ENCODE data around the gene PSMB1. TPM values are rescaled to one million over a fixed set of nuclear protein-coding genes. Genes with fewer than 3 reads are reported as not detected.
"Not testable (repeated sequence)": the region's sequence is repeated elsewhere in the genome, so short reads cannot be mapped to it uniquely, and the experiment has no call there.

Gene PSMB1
- total RNA-seq, 1 donor from 2014 or later, result 297 TPM

- no peak overlapping the region for H3K4me3 ChIP-seq (ENCODE audit: low read depth, low read length)
- no peak for DNase-seq (ENCODE audit: low read depth)
- no peak for TF ChIP-seq CTCF (IDR thresholded peaks at IDR 0.05; ENCODE audit: insufficient read depth, low read length, poor library complexity, severe bottlenecking)
- H3K27me3 ChIP-seq (ENCODE audit: control insufficient read depth, insufficient read depth, low read length), result no peaks in the 10 kb centered on the region
- H3K36me3 ChIP-seq (ENCODE audit: control insufficient read depth, insufficient read depth, low read length), result no peaks in the 10 kb centered on the region
Observed at GRCh38 chr6:170510631-170511030, 42.5 kb downstream of the PSMB1 start.

- Histone ChIP-seq H3K4me3 (ENCODE audit: low read depth, low read length) (no peak overlapping the region), H3K27me3 (ENCODE audit: control insufficient read depth, insufficient read depth, low read length) (no peaks in the 10 kb centered on the region), H3K36me3 (ENCODE audit: control insufficient read depth, insufficient read depth, low read length) (no peaks in the 10 kb centered on the region)
- TF ChIP-seq CTCF (IDR thresholded peaks at IDR 0.05; ENCODE audit: insufficient read depth, low read length, poor library complexity, severe bottlenecking), result no peak
- no peak for DNase-seq (ENCODE audit: low read depth)
Observed at GRCh38 chr6:170509723-170510018, 43.4 kb downstream of the PSMB1 start.

- H3K27me3 ChIP-seq (ENCODE audit: control insufficient read depth, insufficient read depth, low read length); H3K4me3 ChIP-seq (ENCODE audit: low read depth, low read length); DNase-seq (ENCODE audit: low read depth); H3K36me3 ChIP-seq (ENCODE audit: control insufficient read depth, insufficient read depth, low read length): not testable (repeated sequence)
Observed at GRCh38 chr6:170508892-170509722, 44.0 kb downstream of the PSMB1 start.

DNA sequence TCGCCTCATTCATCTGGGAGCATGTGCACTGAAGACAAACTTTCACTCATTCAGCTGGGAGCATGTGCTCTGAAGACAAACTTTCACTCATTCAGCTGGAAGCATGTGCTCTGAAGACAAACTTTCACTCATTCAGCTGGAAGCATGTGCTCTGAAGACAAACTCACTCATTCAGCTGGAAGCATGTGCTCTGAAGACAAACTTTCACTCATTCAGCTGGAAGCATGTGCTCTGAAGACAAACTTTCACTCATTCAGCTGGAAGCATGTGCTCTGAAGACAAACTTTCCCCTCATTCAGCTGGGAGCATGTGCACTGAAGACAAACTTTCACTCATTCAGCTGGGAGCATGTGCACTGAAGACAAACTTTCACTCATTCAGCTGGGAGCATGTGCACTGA is 44.8 kb downstream of the PSMB1 start:
- H3K36me3 ChIP-seq (ENCODE audit: control insufficient read depth, insufficient read depth, low read length); DNase-seq (ENCODE audit: low read depth); H3K4me3 ChIP-seq (ENCODE audit: low read depth, low read length); H3K27me3 ChIP-seq (ENCODE audit: control insufficient read depth, insufficient read depth, low read length): not testable (repeated sequence)

- H3K27me3 ChIP-seq (ENCODE audit: control insufficient read depth, insufficient read depth, low read length); H3K36me3 ChIP-seq (ENCODE audit: control insufficient read depth, insufficient read depth, low read length); DNase-seq (ENCODE audit: low read depth); H3K4me3 ChIP-seq (ENCODE audit: low read depth, low read length): not testable (repeated sequence)
Observed at GRCh38 chr6:170507728-170508127, 45.4 kb downstream of the PSMB1 start.

- peaks cover 4% of the 10 kb centered on the region for H3K27me3 ChIP-seq (ENCODE audit: control insufficient read depth, insufficient read depth, low read length)
- no peak overlapping the region for H3K4me3 ChIP-seq (ENCODE audit: low read depth, low read length)
- TF ChIP-seq CTCF (IDR thresholded peaks at IDR 0.05; ENCODE audit: insufficient read depth, low read length, poor library complexity, severe bottlenecking), result no peak
- no peak for DNase-seq (ENCODE audit: low read depth)
- H3K36me3 ChIP-seq (ENCODE audit: control insufficient read depth, insufficient read depth, low read length), result no peaks in the 10 kb centered on the region
Observed at GRCh38 chr6:170506446-170506845, 46.7 kb downstream of the PSMB1 start.

DNA sequence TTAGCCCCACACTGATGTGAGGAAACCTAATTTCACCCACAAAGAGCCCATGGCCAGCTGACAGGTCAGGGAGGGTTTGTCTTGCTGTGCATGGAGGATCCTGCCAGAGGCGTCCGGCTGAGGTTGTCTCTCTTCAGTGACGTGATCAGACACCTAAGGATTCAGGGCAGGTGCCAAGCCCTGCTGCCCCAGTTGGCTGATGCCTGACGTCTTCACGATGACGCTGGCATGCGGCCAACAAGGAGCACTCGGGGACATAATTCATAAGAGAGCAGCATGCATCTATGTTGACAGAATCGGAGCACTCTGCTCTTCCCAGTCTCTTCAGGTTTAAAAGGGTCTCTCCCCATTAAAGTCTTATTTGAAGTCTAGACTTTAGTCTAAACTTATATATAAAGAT is 47.8 kb downstream of the PSMB1 start:
- H3K4me3 ChIP-seq (ENCODE audit: low read depth, low read length), result no peak overlapping the region
- peaks cover 4% of the 10 kb centered on the region for H3K27me3 ChIP-seq (ENCODE audit: control insufficient read depth, insufficient read depth, low read length)
- DNase-seq (ENCODE audit: low read depth), result no peak
- H3K36me3 ChIP-seq (ENCODE audit: control insufficient read depth, insufficient read depth, low read length), result no peaks in the 10 kb centered on the region
- no peak for TF ChIP-seq CTCF (IDR thresholded peaks at IDR 0.05; ENCODE audit: insufficient read depth, low read length, poor library complexity, severe bottlenecking)

Data from kidney epithelial cell (primary cell).